ENCODE data around the gene SESTD1.

DNA sequence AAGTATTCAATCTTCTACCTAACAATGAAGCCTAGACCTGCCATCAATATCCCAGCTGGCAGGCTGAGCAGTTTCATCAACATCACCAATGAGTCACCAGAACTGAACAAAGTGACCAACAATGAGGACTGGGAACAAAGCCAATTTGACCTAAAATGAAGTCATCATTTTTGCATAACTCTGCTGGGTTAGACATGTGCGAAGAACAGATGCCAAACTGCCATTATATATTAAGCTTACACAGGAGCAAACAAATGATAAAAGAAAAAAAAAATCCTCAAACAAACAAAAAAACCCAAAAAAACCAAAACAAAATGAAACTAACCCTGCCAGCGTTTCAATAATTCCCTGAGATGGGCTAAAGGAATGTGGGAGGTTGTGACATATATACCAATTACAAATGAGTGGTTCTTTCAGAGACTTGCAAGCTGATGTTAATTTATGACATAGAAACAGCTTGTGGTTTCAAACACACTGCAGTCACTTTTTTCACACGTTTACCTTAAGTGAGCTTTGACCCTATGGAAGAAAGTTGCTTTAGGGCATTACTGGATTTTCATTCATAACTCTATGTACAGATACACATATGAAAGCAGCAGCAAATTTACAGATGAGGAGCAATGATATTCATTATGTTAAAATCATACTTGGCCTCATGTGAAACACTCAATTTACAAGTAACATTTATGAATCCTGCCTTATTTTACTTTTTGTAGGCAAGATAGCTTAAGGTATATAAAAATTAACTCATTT is 157.8 kb downstream of the SESTD1 start:
- TF ChIP-seq HOXA7 (CRISPR knock-in tag; IDR thresholded peaks at IDR 0.05) (no peak), POLR2A (IDR thresholded peaks at IDR 0.05; ENCODE audit: low read length) (no peak)
- TF ChIP-seq, protein P1, sequence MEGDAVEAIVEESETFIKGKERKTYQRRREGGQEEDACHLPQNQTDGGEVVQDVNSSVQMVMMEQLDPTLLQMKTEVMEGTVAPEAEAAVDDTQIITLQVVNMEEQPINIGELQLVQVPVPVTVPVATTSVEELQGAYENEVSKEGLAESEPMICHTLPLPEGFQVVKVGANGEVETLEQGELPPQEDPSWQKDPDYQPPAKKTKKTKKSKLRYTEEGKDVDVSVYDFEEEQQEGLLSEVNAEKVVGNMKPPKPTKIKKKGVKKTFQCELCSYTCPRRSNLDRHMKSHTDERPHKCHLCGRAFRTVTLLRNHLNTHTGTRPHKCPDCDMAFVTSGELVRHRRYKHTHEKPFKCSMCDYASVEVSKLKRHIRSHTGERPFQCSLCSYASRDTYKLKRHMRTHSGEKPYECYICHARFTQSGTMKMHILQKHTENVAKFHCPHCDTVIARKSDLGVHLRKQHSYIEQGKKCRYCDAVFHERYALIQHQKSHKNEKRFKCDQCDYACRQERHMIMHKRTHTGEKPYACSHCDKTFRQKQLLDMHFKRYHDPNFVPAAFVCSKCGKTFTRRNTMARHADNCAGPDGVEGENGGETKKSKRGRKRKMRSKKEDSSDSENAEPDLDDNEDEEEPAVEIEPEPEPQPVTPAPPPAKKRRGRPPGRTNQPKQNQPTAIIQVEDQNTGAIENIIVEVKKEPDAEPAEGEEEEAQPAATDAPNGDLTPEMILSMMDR (IDR thresholded peaks at IDR 0.05) = no peak
- TF ChIP-seq, protein P2, sequence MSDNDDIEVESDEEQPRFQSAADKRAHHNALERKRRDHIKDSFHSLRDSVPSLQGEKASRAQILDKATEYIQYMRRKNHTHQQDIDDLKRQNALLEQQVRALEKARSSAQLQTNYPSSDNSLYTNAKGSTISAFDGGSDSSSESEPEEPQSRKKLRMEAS (IDR thresholded peaks at IDR 0.05) = 0 out of 2 replicates have a peak, but pooled peaks have one; percentile 40
